SIG-M5 treated with dmso at 0.1 percent for 504 hours (cell line): ENCODE measurements around the gene SLC1A2.

ENCODE experiments used
- DNase-seq: peaks from one replicate; lab custom pipeline; 2025; ENCODE audit not compliant: unreplicated experiment; lab: John Stamatoyannopoulos, UW

SLC1A2 gene

DNA sequence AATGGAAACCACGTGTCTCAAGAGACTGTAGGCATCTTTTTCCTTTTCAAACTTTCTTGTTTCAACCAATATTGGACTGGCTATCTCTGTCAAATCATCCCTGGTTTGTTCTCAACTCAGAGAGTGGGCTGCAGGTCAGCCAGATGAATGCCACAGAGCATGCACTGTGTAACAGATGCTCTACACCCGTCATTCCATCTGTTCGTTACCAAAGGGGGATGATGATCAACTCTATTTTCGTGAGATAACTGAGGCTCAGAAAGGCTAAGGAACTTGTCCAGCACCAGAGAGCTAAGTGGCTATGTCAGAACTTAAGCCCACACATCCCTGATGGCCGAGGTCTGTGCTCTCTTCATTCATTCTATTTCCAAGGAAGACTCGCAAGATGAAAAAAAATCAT, 42.1 kb downstream of the SLC1A2 start:
- no peak for DNase-seq

DNA sequence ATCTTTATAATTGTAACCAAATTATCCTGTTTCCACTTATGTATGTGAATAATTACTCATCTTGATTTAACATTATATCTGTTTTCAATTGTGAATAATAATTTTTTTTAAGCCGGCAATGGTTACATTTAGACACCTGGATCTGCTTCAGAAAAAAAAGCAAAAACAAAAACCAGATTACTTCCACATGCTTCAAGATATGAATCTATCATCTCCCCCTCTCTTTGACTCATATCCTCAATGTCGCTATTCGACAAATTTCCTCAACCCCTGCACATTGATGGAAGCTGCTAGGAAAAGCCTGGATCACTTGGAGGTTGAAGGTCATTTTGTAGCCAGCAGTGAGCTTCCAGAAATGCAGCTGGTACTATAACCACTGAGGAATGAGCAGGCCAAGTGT, 42.7 kb downstream of the SLC1A2 start:
- DNase-seq = no peak

GRCh38 chr11:35376118-35376510, 43.2 kb downstream of the SLC1A2 start:
- no peak for DNase-seq

DNA sequence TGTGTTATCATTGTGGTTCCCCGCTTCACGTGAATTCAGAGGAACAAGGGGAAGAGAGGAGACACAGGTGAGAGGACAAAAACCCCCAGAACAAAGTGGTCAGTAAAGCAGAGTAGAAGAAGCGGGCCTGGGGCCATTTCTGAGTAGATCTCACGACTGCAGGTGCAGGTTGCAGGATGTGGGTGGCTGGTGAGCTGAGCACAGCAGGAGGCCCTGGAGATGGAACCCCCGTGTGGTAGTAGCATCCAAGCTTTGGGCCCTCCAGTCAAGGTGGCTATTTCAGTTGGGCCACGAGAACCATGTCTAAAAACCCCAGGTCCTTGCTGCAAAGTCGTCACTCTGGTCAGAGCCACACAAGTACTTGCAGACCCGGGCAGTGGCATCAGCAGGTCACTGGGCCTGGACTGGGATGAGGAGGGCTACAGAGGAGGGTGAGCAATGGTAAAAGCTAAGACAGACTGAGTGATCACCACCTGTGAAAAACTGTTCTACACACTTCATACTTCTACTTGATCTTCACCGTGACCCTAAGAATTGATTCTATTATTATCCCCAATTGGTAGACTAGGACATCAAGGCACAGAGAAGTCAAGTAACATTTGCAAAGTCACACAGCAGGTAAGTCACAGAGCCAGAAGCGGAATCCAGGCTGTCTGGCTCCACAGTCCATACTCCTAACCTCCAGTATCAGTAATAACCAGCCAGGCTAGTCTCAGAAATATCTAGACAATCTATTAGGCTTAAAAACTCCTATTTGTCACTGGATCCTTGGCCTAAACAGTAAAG, 43.8 kb downstream of the SLC1A2 start:
- DNase-seq = no peak

GRCh38 chr11:35373284-35373933, 45.9 kb downstream of the SLC1A2 start:
- no peak for DNase-seq

DNA sequence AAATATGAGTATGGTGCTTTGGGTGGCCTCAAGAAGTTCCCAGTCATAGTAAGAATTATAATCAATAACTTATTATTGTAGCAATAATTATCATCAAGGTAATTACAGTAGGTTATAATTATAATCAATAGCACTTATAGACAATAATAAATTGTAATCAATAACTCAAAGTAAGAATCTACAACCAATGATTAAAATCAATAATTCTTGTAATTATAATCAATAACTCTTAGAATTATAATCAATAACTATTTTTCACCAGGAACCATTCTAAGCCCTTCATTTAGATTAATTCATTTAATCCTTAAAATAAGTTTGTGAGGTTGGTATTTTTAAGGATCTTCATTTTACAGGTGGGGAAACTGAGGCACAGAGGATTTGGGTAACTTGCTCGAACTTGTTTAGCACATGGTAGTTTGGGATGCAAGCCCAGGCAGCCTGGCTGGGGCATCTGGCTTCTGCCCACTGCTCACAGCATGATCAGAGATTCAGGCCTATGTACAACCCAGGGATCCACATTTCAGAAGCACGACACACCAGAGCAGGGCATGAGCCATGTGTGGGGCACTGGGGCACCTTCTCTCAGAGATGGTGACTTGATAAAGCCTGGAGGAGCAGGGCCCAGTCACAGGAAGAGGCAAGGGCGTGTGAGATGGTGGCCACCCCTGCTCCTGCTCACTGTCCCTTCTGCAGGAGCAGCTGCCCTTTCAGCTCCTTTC, 46.6 kb downstream of the SLC1A2 start:
- DNase-seq = no peak

DNA sequence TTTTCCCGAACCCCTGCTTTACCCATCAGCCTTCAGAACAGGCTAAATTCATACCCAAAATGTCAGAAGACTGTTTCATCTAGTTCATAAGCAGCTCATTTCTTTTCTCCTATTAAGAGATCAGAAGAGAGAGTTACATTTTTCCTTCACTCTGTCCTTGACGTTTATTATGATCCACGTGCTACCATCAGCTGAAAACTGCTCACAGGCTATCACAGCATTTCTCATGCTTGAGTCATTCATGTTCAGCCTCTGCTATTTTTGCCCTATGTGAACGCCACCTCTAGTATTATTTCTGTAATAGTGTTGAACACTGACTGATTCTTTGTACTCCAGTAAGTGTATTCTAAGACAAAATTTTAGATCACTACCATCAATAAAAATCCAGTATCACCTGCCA, 51.9 kb downstream of the SLC1A2 start:
- no peak for DNase-seq

- DNase-seq = no peak
Measured at GRCh38 chr11:35366798-35367197, 52.6 kb downstream of the SLC1A2 start.

DNA sequence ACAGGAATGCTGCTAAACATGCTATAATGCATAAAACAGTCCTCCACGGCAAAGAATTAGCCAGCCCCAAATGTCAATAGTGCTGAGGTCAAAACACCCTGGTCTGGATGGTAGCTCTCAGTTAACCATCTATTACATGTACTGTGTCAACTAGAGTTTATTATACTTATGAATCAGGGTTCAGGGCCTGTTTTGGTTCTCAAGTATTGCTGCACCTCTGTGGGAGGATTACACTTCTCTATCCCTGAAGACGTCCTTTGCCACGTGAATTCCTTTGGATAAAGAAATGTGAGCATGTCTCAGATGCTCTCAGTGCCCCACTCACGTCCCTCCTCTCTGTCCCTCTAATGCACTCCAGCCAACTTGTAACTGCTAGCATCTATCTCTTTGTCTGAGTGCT, 53.4 kb downstream of the SLC1A2 start:
- peak; percentile 2 for DNase-seq

- no peak for DNase-seq
Measured at GRCh38 chr11:35365395-35365794, 54.0 kb downstream of the SLC1A2 start.

DNA sequence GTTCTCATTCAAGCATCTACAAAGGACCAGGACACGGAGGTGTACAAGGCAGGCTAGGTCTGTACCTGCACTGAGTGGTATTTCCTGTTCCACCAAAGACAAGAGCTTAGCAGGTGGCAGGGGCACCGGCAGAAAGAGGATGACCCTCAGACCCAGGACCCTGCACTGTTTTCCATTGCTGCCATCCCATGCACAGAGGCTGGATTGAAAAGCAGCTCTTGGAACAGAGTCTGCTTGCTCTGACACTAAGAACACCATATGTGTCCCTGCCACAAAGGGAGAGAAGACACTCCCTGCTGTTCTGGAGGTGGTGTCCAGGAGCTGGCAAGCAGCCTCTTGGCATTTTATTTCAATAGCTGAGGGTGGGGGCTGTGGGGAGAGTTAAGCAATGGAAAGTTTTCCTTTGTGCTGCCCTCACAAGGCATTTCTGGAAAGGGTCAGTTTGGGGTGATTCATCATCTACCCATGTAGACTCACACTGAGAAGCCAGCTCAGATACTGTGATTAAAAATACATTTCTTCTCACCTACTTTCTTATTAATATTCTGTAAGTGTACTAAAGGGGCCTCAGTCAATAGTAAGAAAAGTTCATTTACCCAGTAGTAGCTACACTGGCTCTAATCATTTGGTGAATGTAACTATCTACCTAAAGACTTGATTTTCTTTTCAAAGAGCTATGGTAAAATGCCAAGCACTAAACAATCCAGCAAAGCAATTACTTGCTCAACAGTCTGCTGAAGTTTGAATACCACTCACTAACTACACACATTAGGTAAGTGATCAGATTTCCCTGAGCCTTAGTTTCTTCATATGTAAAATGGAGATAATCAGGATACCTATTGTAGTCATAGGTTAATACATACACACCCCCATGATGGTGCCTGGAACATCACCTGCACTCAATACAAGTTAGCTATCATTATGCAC, 55.2 kb downstream of the SLC1A2 start:
- DNase-seq = peak; percentile 23

DNA sequence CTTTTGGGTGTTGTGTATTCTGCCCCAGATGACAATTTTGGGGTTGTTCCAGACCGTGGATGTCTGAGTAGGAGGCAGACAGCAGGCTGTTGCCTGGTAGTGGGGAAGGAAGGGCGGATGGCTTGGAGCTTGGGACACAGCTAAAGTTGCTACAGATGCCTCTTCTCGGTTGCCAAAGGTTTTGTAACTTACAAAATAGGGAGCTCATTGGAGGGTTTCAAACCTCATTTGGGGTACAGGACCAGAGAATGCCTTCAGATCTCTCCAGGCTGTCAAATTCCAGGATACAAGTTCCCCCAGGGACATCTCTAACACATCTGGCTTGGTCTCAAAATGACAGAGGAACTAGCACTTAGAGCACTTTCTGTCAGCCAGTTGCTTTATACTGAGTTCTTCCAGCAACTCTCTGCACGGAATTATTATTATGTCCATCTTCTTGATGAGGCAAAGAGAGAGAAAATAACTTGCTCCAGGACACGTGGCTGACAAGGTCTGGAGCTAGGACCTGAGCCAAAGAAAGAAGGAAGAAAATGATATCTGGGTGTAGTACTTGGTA, 56.0 kb downstream of the SLC1A2 start:
- DNase-seq = no peak

DNA sequence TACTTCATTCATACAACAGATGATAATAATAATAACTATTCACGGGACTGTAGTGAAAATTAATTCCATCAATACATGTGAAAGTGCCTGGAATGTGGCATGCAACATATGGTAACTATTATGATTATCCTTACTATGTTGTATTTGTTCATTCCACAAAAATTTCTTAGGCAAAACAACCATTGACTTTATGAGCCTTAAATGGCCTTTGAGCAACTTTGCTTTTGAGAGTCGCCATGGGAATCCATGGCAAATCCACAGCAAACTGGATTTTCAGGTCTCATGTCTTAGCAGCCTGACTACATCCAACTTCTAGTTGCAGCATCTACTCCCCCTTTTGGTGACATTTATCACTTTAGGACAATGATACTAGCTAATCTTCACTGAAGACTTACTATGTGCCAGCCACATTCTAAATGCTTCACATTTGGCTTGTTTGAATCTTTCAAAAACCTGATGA, 56.8 kb downstream of the SLC1A2 start:
- DNase-seq = peak; percentile 20

DNA sequence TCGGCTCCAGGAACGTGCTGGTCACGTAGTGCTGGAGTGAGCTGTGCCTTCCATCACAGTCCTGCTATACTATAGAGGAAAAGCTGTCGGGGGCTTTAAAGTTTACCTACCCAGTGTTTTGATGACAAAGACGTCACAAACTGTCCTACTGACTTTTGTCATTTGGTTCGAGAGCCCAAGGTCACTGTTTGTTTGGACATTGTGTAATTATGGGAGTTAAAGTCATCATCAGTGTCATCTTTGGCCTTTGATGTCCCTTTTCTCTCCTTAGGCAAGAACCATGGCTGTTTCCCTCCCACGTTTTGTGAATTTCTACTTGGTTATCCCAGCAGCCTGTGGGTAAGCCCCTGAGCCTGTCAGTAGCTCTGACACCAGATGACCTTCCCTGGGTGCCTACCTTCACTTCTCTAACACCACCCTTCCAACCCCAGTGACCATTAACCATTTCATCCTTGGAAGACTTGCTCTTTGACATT, 59.3 kb downstream of the SLC1A2 start:
- no peak for DNase-seq

- no peak for DNase-seq
Measured at GRCh38 chr11:35359321-35360054, 59.9 kb downstream of the SLC1A2 start.

DNA sequence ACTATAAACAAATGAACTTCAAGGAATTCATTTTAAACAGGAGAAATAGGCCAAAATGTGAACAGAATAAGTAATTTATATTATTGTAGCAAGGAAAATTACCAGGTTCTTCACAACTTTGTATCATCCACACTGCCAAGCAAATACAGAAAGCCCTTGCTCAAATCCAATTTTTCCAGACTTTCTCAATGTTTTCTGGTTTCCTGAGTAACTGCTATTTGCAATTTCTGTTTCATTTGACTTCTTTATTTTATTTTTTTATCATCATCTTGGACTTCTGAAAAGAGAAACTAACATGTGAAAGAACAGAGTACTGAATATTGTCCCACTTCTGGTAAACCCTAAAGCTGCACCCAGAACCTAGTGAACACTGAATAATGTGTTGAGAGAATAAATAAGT, 61.0 kb downstream of the SLC1A2 start:
- DNase-seq = no peak

DNA sequence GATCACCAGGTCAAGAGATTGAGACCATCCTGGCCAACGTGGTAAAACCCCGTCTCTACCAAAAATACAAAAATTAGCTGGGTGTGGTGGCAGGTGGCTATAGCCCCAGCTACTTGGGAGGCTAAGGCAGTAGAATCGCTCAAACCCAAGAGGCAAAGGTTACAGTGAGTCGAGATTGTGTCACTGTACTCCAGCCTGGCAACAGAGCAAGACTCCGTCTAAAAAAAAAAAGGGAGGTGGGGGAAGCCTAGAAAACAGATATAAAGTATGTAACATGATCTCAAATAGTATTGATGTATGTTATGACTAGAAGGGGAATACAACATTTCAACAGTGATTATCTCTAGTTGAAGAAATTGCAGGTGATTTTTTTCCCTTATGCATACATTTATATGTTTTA, 61.4 kb downstream of the SLC1A2 start:
- DNase-seq = no peak

DNA sequence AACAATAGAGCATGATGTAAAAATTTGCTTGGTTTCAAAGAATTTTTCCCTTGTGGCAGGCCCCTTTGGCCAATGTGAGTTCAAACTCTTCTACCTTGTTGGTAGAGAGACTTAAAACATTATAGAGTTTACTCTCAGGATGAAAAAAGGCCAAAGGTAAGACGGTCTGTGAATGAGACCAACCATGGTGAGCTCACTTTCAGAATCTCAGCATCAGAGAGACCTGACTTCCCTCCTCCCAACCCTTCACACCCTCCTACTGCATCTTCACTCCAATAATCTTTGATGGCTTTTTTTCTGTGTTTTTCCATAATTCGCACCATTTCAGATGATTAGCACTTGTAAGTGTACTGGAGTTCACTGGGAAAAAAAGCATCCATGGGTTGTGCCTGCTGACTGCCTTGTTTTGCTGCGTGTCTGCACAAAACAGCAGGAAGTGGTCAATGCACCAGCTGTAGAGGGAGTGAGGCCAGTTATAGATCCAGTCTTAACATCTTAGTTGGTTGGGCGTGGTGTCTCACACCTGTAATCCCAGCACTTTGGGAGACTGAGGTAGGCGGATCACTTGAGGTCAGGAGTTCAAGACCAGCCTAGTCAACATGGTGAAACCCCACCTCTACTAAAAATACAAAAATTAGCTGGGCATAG, 64.1 kb downstream of the SLC1A2 start:
- no peak for DNase-seq

DNA sequence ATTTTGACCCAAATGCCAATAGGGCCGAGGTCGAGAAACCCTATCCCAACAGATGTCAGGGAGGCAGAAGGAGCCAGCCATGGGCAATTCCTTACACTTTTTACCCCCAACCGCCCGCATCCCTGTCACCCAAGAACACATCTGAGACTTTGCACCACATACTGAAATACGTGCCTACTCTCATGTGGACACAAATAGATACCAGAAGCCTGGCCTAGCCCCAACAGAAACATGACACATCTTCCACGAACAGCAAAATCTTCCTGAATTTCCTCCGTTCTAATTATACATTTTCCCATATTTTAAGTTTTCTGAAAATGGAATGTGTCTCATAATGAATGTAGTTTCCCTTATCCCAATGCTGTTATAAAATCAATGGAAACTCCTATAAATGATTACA, 64.7 kb downstream of the SLC1A2 start:
- DNase-seq = no peak
